H1 (cell line): ENCODE data around the gene PRLH. TPM values are rescaled to one million over a fixed set of nuclear protein-coding genes. Genes with fewer than 3 reads are reported as not detected.

ENCODE experiments used
- CEBPB ChIP-seq: IDR thresholded peaks from 2 replicates; pipeline ENCODE4 v1.6.1; 2012; ENCODE audit warnings: low read depth, low read length
- CHD1 ChIP-seq: IDR thresholded peaks from 2 replicates; pipeline ENCODE4 v1.6.1; 2012; ENCODE audit warnings: low read depth, low read length, improper control_type of control experiment
- CTBP2 ChIP-seq: IDR thresholded peaks from 2 replicates; pipeline ENCODE4 v1.7.0; 2011; ENCODE audit warnings: borderline replicate concordance, mild to moderate bottlenecking, moderate library complexity, mixed read lengths, low read length; ENCODE audit not compliant: insufficient read depth, insufficient read length
- EGR1 ChIP-seq: IDR thresholded peaks from 2 replicates; pipeline ENCODE4 v1.6.1; 2011; ENCODE audit warnings: low read depth, low read length, borderline replicate concordance
- HDAC6 ChIP-seq: IDR thresholded peaks from one replicate; pipeline ENCODE4 v1.7.1; 2012; ENCODE audit warnings: low read depth, mild to moderate bottlenecking, inconsistent platforms, low read length, moderate library complexity
- KDM4A ChIP-seq: IDR thresholded peaks from one replicate; pipeline ENCODE4 v1.7.1; 2012; ENCODE audit warnings: low read depth, mild to moderate bottlenecking, moderate library complexity, low read length, inconsistent platforms; ENCODE audit not compliant: severe bottlenecking
- MAFK ChIP-seq: IDR thresholded peaks from 2 replicates; pipeline ENCODE4 v1.6.1; 2012; ENCODE audit warnings: low read depth, mild to moderate bottlenecking, improper control_type of control experiment, low read length
- SUZ12 ChIP-seq: fragments of 200-600 bp; sonication (generic); IDR thresholded peaks from 2 replicates; pipeline ENCODE4 v1.6.1; 2012; ENCODE audit warnings: mild to moderate bottlenecking, inconsistent platforms, low read length, moderate library complexity, mixed read lengths
- TBP ChIP-seq: IDR thresholded peaks from 2 replicates; pipeline ENCODE4 v1.6.1; 2011; ENCODE audit warnings: low read depth, low read length, improper control_type of control experiment
- ZNF274 ChIP-seq: IDR thresholded peaks from 2 replicates; pipeline ENCODE4 v1.7.0; 2012; ENCODE audit warnings: low read length, borderline replicate concordance; ENCODE audit errors: extremely low read depth
- polyA plus RNA-seq, 7 experiments: library from polyadenylated mRNA; depleted of rRNA in 3 of 7; stranded (reverse) in 5 of 7; unstranded in 2 of 7; fragments of >200 nt in 5 of 7; fragments of 200-250 nt in 2 of 7; gene quantifications; 1 replicate in 5 of 7; 2 replicates in 1 of 7; 4 replicates in 1 of 7; pipeline versions ENCODE4 v1.2.1 to v1.2.3, GENCODE V29; 2011 to 2013; ENCODE audit warnings: missing spikeins in 2 of 7, mixed read lengths in 2 of 7
- total RNA-seq: library from RNA; stranded (reverse); fragmentation: NEBNext Ultra II Directional; extraction: Animal tissue kit (Norgen Biotek cat#: 25700); gene quantifications from 2 replicates; pipeline ENCODE4 v1.2.1, GENCODE V29; 2021
- TF ChIP-seq, protein P1 (sequence below), 3 experiments: IDR thresholded peaks; 1 replicate in 2 of 3; 2 replicates in 1 of 3; pipeline versions ENCODE4 v1.5.1 to v1.6.1; 2011; ENCODE audit warnings: low read length in 3 of 3, mild to moderate bottlenecking in 3 of 3, inconsistent platforms in 2 of 3, low read depth in 1 of 3, moderate library complexity in 1 of 3; ENCODE audit not compliant: insufficient read depth in 1 of 3; ENCODE audit errors: control extremely low read depth in 1 of 3

PRLH gene
- total and polyA plus RNA-seq, 2 of the 8 experiments (the other 6 are each of a cell fraction or from before 2014, with no cell fraction given): not detected

DNA sequence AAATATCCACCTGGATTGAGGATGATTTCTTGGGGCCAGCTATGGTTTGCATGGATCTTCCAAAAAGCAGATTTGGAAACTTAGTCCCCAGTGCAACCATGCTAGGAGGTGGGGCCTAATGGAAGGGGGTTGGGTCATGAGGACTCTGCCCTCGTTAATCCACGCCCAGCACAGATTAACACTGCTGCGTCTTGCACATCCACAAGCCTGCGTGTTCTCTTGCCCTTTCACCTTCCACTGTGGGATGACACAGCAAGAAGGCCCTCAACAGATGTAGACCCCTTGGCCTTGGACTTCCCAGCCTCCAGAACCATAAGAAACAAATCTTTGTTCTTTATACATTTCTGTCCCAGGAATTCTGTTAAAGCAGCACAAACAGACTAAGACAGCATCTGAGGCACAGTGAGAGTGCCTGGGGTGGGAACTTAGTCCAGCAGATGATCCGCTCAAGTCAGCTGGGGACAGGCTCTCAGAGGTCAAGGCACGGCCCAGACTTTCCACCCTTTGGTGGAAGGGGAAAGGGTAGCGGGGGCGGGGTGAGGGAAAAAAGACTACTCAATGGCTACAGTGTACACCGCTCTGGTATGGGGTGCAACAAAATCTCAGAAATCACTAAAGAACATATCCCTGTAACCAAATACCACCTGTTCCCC is 21.8 kb downstream of the PRLH start (continued):
- no peak for TF ChIP-seq CTBP2
- TF ChIP-seq, protein P1, sequence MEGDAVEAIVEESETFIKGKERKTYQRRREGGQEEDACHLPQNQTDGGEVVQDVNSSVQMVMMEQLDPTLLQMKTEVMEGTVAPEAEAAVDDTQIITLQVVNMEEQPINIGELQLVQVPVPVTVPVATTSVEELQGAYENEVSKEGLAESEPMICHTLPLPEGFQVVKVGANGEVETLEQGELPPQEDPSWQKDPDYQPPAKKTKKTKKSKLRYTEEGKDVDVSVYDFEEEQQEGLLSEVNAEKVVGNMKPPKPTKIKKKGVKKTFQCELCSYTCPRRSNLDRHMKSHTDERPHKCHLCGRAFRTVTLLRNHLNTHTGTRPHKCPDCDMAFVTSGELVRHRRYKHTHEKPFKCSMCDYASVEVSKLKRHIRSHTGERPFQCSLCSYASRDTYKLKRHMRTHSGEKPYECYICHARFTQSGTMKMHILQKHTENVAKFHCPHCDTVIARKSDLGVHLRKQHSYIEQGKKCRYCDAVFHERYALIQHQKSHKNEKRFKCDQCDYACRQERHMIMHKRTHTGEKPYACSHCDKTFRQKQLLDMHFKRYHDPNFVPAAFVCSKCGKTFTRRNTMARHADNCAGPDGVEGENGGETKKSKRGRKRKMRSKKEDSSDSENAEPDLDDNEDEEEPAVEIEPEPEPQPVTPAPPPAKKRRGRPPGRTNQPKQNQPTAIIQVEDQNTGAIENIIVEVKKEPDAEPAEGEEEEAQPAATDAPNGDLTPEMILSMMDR (IDR thresholded peaks at IDR 0.05; ENCODE audit: control extremely low read depth in 1 of 3, insufficient read depth in 1 of 3, low read depth in 1 of 3, low read length in 3 of 3): no peak
- no peak for TF ChIP-seq CHD1
- TF ChIP-seq KDM4A: no peak
- no peak for TF ChIP-seq HDAC6
- TF ChIP-seq TBP: no peak
- TF ChIP-seq EGR1: no peak
- TF ChIP-seq SUZ12: no peak
- TF ChIP-seq CEBPB: no peak
- no peak for TF ChIP-seq MAFK
- TF ChIP-seq ZNF274: no peak
